GM20431 (cell line): ENCODE results near the gene SLC39A11.
"Not testable (repeated sequence)": the region's sequence is repeated elsewhere in the genome, so short reads cannot be mapped to it uniquely, and the experiment has no call there.

Experiments
- in situ Hi-C: fragments of 300-500 bp; cut with MseI, MboI; formaldehyde crosslinking; loops from one replicate; pipeline ENCODE4 v1.15.0; 2020; ENCODE audit warnings: low sequenced_read_pairs; ENCODE audit not compliant: unreplicated experiment

The SLC39A11 gene

GRCh38 chr17:73083432-73083831 lies 9.1 kb downstream of the SLC39A11 start:
- in situ Hi-C loops: no loop called here

GRCh38 chr17:73074566-73074965 lies 17.9 kb downstream of the SLC39A11 start:
- in situ Hi-C loops: no loop called here

- in situ Hi-C loops: no loop called here
Observed at GRCh38 chr17:73072219-73072962, 20.1 kb downstream of the SLC39A11 start.

- in situ Hi-C loops: no loop called here
Observed at GRCh38 chr17:73071066-73071999, 21.2 kb downstream of the SLC39A11 start.

GRCh38 chr17:73069841-73070240 lies 22.6 kb downstream of the SLC39A11 start:
- in situ Hi-C loops: no loop called here

- in situ Hi-C loops: no loop called here
Observed at GRCh38 chr17:73069164-73069770, 23.2 kb downstream of the SLC39A11 start.

- in situ Hi-C loops: no loop called here
Observed at GRCh38 chr17:73068322-73069153, 23.9 kb downstream of the SLC39A11 start.

- in situ Hi-C loops: not testable (repeated sequence)
Observed at GRCh38 chr17:73067699-73068098, 24.8 kb downstream of the SLC39A11 start.

- in situ Hi-C loops: no loop called here
Observed at GRCh38 chr17:73067075-73067474, 25.4 kb downstream of the SLC39A11 start.

GRCh38 chr17:73066148-73066884 lies 26.2 kb downstream of the SLC39A11 start:
- in situ Hi-C loops: no loop called here

GRCh38 chr17:73065376-73065775 lies 27.1 kb downstream of the SLC39A11 start:
- in situ Hi-C loops: no loop called here

- in situ Hi-C loops: no loop called here
Observed at GRCh38 chr17:73064084-73064938, 28.2 kb downstream of the SLC39A11 start.

- in situ Hi-C loops: no loop called here
Observed at GRCh38 chr17:73062726-73063125, 29.8 kb downstream of the SLC39A11 start.

- in situ Hi-C loops: no loop called here
Observed at GRCh38 chr17:73061161-73061560, 31.3 kb downstream of the SLC39A11 start.

GRCh38 chr17:73060721-73061120 lies 31.8 kb downstream of the SLC39A11 start:
- in situ Hi-C loops: no loop called here

GRCh38 chr17:73059713-73060112 lies 32.8 kb downstream of the SLC39A11 start:
- in situ Hi-C loops: not testable (repeated sequence)

- in situ Hi-C loops: no loop called here
Observed at GRCh38 chr17:73058022-73058421, 34.5 kb downstream of the SLC39A11 start.

GRCh38 chr17:73057196-73057595 lies 35.3 kb downstream of the SLC39A11 start:
- in situ Hi-C loops: no loop called here
